ENCODE results near the gene PEX13.
A peak's percentile ranks its signal among the peaks of the same experiment; 100 is the strongest.
"Not testable (repeated sequence)": the region's sequence is repeated elsewhere in the genome, so short reads cannot be mapped to it uniquely, and the experiment has no call there.

PEX13 gene, protein sequence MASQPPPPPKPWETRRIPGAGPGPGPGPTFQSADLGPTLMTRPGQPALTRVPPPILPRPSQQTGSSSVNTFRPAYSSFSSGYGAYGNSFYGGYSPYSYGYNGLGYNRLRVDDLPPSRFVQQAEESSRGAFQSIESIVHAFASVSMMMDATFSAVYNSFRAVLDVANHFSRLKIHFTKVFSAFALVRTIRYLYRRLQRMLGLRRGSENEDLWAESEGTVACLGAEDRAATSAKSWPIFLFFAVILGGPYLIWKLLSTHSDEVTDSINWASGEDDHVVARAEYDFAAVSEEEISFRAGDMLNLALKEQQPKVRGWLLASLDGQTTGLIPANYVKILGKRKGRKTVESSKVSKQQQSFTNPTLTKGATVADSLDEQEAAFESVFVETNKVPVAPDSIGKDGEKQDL

DNA sequence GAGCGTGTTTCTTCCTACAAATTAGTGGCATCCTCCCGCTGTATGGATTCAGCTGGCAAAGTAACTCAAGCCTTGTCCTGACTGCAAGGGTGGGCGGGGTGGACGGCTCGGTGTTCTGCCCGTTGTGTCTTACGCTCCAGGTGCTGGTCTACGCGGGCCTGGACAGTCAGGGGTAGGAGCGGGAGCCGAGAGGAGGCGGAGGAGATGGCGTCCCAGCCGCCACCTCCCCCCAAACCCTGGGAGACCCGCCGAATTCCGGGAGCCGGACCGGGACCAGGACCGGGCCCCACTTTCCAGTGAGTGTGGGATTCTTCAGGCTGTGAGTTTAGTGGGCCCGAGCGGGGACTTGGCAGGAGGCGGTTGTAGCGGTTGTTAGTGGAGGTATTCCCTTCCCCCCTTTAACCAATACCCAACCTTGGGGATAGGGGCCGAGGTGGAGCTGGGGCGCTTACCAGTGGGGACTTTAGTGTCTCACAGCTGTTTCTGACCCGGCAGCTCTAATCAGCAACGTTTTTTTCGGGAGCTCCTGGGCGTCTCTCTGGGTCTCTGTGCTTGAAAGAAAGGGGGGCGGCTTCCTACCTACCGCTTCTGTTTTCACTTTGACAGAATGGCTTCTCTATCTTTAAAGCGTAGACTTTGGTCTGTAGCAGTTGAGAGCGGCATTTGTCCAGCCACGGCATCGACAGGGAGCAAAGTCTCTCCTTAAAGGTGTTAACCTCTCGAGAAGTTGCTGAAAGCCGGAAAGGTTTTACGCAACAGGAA, at the start of gene PEX13, which contains the start of gene PUS10:
Gene PEX13 (plus strand): TSS at position 165 of the 762 bp plus-strand sequence. CDS start 40 bp downstream, at position 205.
Gene PUS10 (minus strand): TSS at position 700 of the 762 bp plus-strand sequence. CDS start 6,365 bp downstream, outside the sequence.
- peak; percentile 62 for DNase-seq

- DNase-seq, result no peak
Observed at GRCh38 chr2:60972889-60973656, 44.4 kb upstream of the PEX13 start.

GRCh38 chr2:60973705-60974104, 43.8 kb upstream of the PEX13 start:
- no peak for DNase-seq

DNA sequence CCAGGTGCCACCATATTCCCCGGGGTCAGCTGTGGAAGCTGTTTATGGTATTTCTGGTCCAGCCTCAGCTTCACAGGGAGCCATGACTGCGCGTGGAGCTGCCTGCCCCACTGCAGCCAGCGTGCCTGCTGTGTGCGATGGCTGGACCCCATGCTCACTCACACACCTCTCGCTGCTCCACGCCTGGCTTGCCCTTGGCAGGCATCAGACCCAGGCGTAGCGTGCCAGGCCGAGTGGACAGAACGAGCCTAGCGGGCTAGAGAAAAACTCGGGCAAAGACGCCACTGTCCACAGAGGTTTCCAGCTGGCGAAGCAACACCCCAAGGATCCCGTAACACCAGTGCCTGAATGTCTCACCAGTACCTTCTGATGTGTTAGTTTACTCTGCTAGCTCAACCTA, 42.9 kb upstream of the PEX13 start:
- no peak for DNase-seq

GRCh38 chr2:60976256-60976850, 41.2 kb upstream of the PEX13 start:
- no peak for DNase-seq

GRCh38 chr2:60976875-60977561, 40.5 kb upstream of the PEX13 start:
- DNase-seq, result no peak

- no peak for DNase-seq
Observed at GRCh38 chr2:60977562-60977895, 40.0 kb upstream of the PEX13 start.

GRCh38 chr2:60979231-60979630, 38.3 kb upstream of the PEX13 start:
- no peak for DNase-seq

- DNase-seq, result no peak
Observed at GRCh38 chr2:60980071-60980815, 37.3 kb upstream of the PEX13 start.

- not testable (repeated sequence) for DNase-seq
Observed at GRCh38 chr2:60982066-60982465, 35.5 kb upstream of the PEX13 start.

DNA sequence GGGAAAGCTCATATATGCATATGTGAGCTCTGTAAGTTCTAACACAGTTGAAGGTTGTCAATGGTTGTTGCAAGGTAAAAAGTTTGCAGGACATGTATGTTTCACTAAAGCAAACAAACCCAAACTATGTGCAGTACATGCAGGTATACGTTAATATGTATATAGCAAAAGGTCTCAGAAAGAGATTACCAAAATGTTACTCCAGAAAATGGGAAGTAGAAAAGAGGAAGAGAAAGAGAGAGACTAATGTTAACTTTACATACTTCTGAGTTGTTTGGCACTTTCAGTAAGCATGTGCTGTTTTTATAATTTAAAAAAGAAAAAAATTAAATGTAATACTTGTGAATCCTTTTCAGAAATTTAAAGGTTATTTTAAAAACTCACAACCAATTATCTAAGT, 32.8 kb upstream of the PEX13 start:
- DNase-seq, result no peak

DNA sequence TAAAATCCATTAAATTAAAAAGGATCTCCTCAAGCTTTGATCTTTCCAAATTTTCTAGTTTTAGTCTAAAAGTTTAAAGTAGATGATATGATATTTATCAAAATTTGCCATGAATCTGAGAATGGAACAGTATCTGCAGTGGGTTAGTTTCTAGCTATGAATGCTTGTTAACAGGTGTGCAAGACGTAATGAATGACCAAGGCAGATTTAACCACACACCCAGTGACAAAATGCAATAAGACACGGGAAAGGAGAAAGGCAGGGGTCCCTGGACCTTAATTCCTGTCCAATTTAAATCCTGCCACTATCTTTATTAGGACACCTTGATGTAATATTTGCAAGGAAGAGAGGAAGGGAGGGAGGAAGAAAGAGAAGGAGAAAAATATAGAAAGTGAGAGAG, 30.5 kb upstream of the PEX13 start:
- no peak for DNase-seq

GRCh38 chr2:60987656-60988055, 29.9 kb upstream of the PEX13 start:
- not testable (repeated sequence) for DNase-seq

- no peak for DNase-seq
Observed at GRCh38 chr2:60989259-60989658, 28.3 kb upstream of the PEX13 start.

DNA sequence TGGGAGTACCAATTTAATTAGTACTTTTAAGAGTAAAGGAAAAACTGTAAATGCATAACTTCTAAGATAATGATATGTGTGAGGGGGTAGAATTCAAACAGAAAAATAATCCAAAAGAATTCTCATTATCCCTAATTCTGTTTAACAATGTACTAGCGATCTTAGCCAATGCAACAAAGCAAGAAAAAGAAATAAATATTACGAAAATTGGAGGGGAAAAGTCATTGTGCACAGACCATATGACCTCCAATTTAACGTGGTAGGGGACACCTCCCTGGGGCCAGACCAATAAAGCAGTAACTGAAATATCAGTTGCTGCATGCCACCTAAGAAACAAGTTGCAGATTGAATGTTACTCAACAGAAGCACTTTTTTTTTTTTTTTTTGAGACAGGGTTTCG, 25.9 kb upstream of the PEX13 start:
- no peak for DNase-seq

DNA sequence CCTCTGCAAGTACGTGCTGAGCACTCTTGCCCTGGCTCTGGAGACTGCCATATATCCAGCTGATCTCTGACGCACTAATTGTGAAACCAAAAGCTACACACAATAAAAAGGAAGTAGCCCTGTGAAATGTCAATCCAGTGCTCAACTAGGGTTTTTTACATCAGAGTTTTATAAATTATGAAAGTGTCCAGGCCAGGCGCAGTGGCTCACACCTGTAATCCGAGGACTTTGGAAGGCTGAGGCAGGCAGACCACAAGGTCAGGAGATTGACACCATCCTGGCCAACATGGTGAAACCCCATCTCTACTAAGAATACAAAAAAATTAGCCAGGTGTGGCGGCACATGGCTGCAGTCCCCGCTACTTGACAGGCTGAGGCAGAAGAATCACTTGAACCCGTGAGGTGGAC, 24.5 kb upstream of the PEX13 start:
- no peak for DNase-seq

DNA sequence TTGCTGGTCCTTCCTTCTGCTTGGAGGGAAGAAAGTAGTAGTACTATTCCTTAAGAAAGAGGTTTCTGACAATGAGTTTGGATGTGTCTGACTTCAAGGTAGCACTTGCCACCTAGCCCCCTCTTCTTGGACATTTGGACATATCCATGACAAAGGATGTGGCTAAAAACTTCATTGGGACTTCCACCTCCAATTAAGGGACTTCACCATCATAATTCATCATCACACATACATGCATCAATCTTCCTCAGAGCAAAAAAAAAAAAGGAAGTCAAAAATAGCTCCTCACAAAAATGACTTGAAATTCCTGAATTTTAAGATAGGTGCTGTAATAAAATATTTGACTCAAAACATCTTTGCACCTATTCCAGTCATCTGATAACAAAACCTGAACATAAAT, 23.4 kb upstream of the PEX13 start:
- no peak for DNase-seq

DNA sequence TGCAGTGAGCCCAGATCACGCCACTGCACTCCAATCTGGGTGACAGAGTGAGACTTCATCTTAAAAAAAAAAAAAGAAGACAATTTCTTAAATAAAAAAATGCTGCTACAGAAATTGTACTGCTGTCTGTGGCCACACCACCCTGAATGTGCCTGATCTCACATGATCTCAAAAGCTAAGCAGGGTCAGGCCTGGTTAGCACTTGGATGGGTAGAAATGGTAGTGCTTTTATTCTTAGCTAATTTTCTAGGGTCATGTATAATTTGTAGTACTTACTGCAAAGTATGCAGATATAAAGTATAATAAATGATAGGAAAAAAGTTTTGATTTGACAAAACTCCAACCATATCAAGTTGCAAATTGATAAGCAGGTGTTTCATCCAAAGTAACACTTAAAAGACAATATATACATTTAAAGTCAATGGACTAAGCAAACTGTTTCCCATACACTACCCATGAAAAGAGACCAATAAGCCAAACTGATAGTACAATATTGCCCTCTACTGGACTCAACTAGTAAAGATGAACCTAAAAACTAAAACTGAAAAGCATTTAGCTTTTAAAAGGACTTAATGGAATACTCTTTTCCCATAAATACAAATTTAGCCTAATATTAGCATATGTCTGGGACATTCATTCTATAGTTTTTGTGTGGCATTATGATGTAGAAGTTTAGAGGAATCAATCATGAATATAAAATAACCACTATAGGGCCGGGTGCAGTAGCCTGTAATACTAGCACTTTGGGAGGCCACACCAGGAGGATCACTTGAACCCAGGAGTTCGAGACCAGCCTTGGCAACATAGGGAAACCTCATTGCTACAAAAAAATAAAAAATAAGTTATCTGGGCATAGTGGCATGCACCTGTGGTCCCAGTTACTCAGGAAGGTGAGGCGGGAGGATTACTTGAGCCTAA, 18.6 kb upstream of the PEX13 start:
- DNase-seq, result peak; percentile 57

GRCh38 chr2:61005736-61006135, 11.8 kb upstream of the PEX13 start:
- no peak for DNase-seq

GRCh38 chr2:61006486-61007105, 10.9 kb upstream of the PEX13 start:
- DNase-seq, result no peak

Data from COR-L47 (cell line).